HepG2 (cell line): Measurements from ENCODE around the gene FUT6. TPM values are rescaled to one million over a fixed set of nuclear protein-coding genes. Genes with fewer than 3 reads are reported as not detected.
A peak's percentile ranks its signal among the peaks of the same experiment; 100 is the strongest.

ENCODE experiments used
- GFI1 ChIP-seq: sonication (generic); formaldehyde crosslinking; IDR thresholded peaks from 2 replicates; pipeline ENCODE4 v1.5.0; 2020; ENCODE audit warnings: missing genetic modification reagents, mild to moderate bottlenecking, borderline replicate concordance
- HDAC6 ChIP-seq: fragments of 200-600 bp; sonication (generic); IDR thresholded peaks from 2 replicates; pipeline ENCODE4 v1.7.0; 2017; ENCODE audit warnings: mild to moderate bottlenecking, antibody characterized with exemption, low read length, low read depth
- JDP2 ChIP-seq: sonication (generic); formaldehyde crosslinking; IDR thresholded peaks from 2 replicates; pipeline ENCODE4 v1.8.1; 2022; ENCODE audit warnings: missing genetic modification reagents, borderline replicate concordance
- MXD4 ChIP-seq: IDR thresholded peaks from 2 replicates; pipeline ENCODE4 v1.6.1; 2016; ENCODE audit warnings: mild to moderate bottlenecking, missing biosample characterization, missing genetic modification reagents
- MYC ChIP-seq: sonication (generic); formaldehyde crosslinking; IDR thresholded peaks from 2 replicates; pipeline ENCODE4 v1.9.0; 2021; ENCODE audit warnings: missing genetic modification reagents, borderline replicate concordance
- TBX3 ChIP-seq: fragments of 450-650 bp; IDR thresholded peaks from 2 replicates; pipeline ENCODE4 v1.6.1; 2017; ENCODE audit warnings: antibody characterized with exemption, mild to moderate bottlenecking, inconsistent platforms, borderline replicate concordance
- ZFP36L1 ChIP-seq: sonication (generic); formaldehyde crosslinking; IDR thresholded peaks from 2 replicates; pipeline ENCODE4 v1.8.0; 2022; ENCODE audit warnings: mild to moderate bottlenecking, missing genetic modification reagents, moderate library complexity
- ZNF567 ChIP-seq: sonication (generic); formaldehyde crosslinking; IDR thresholded peaks from 2 replicates; pipeline ENCODE4 v1.8.1; 2023; ENCODE audit warnings: mild to moderate bottlenecking, missing genetic modification reagents, borderline replicate concordance
- ZNF572 ChIP-seq: sonication (generic); formaldehyde crosslinking; IDR thresholded peaks from 2 replicates; pipeline ENCODE4 v1.5.1; 2020; ENCODE audit warnings: mild to moderate bottlenecking, missing genetic modification reagents
- ZNF577 ChIP-seq: sonication (generic); formaldehyde crosslinking; IDR thresholded peaks from 2 replicates; pipeline ENCODE4 v1.4.0; 2020; ENCODE audit warnings: mild to moderate bottlenecking, low read depth, missing genetic modification reagents, borderline replicate concordance
- ZNF616 ChIP-seq: sonication (generic); formaldehyde crosslinking; IDR thresholded peaks from 2 replicates; pipeline ENCODE4 v1.5.0; 2020; ENCODE audit warnings: low read depth, mild to moderate bottlenecking, missing genetic modification reagents
- ZNF781 ChIP-seq: sonication (generic); formaldehyde crosslinking; IDR thresholded peaks from 2 replicates; pipeline ENCODE4 v1.5.1; 2020; ENCODE audit warnings: borderline replicate concordance, mild to moderate bottlenecking, missing genetic modification reagents; ENCODE audit errors: not compliant biosample characterization
- ZNF788 ChIP-seq: sonication (generic); formaldehyde crosslinking; IDR thresholded peaks from 2 replicates; pipeline ENCODE4 v1.5.0; 2020; ENCODE audit warnings: mild to moderate bottlenecking, missing genetic modification reagents, borderline replicate concordance
- polyA plus RNA-seq, 8 experiments: library from polyadenylated mRNA; depleted of rRNA in 3 of 8; stranded (reverse) in 7 of 8; unstranded in 1 of 8; fragments of >200 nt; fragmentation: Illumina TruSeq in 4 of 8; extraction: Trizol in 4 of 8; gene quantifications; 2 replicates each; pipeline versions ENCODE4 v1.2.1 to v1.2.3, GENCODE V29; 2011 to 2016; ENCODE audit warnings: low read depth in 4 of 8, missing spikeins in 1 of 8, mixed read lengths in 1 of 8; ENCODE audit not compliant: insufficient read depth in 1 of 8
- total RNA-seq, 5 experiments: library from RNA; depleted of rRNA; stranded (reverse); fragments of >200 nt; fragmentation: Illumina TruSeq; extraction: Trizol; gene quantifications; 2 replicates each; pipeline ENCODE4 v1.2.3, GENCODE V29; 2016; ENCODE audit warnings: low read depth in 1 of 5
- TF ChIP-seq, protein P1 (sequence below): IDR thresholded peaks from 2 replicates; pipeline ENCODE4 v1.6.1; 2012; ENCODE audit warnings: inconsistent platforms
- TF ChIP-seq, protein P2 (sequence below): sonication (generic); formaldehyde crosslinking; IDR thresholded peaks from 2 replicates; pipeline ENCODE4 v1.5.1; 2020; ENCODE audit warnings: mild to moderate bottlenecking, missing genetic modification reagents, borderline replicate concordance
- TF ChIP-seq, protein P3 (sequence below): sonication (generic); formaldehyde crosslinking; IDR thresholded peaks from 2 replicates; pipeline ENCODE4 v1.4.0; 2020; ENCODE audit warnings: missing genetic modification reagents
- TF ChIP-seq, protein P4 (sequence below): sonication (generic); formaldehyde crosslinking; IDR thresholded peaks from 2 replicates; pipeline ENCODE4 v1.4.0; 2020; ENCODE audit warnings: missing genetic modification reagents
- TF ChIP-seq, protein P5 (sequence below): fragments of 450-650 bp; IDR thresholded peaks from 2 replicates; pipeline ENCODE4 v1.6.1; 2017

The FUT6 gene
- total and polyA plus RNA-seq, 2 of the 13 experiments (the other 11 are each of a cell fraction or from before 2014, with no cell fraction given) = 8.2 to 27.7 TPM

DNA sequence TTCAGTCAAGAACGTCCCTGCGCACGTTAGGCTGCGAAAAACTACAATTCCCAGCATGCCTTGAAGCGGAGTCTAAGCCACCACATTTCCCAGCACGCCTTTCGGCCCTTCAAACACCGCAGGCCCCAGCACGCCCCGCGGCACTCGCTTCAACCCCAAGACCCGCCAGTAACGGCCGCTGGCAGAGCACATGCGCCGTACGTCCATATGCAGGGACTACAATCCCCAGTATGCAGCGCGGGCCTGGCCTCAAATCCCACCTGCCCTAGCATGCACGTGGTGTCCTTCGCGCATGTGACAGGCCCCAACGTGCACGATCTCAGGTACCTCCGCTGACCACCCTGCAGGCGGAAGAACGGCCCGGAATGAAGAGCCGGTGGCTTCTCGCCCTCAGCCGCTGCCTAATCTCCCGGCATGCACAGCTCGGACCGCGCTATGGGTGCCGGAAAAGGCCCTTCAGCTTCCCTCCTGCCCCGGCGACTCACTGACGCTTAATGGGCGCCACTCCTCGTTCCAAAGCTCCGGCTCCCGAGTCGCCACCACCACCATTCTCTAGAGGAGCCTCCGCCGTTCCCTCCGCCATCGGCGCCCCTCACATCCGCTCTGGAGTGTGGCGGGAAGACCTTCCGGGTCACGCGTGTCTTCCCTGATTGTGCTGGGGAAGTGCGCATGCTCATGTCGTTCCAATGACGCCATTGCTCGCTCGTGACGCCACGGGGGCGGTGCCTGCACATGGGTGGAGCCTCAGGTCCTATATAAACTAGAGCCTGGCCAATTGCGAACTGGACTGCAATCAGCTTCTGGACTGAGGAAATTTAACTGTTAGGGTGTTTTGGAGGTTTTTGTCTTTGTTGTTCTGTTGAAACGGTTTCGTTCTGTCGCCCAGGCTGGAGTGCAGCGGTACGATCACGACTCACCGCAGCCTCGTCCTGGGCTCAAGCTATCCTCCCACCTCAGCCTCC lies 48.7 kb downstream of the FUT6 start, which contains the start of gene DUS3L (continued):
- TF ChIP-seq, protein P1, sequence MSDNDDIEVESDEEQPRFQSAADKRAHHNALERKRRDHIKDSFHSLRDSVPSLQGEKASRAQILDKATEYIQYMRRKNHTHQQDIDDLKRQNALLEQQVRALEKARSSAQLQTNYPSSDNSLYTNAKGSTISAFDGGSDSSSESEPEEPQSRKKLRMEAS = peak; percentile 100
- TF ChIP-seq ZNF567 (CRISPR knock-in tag) (0 out of 2 replicates have a peak, but pooled peaks have one; percentile 69), JDP2 (no peak), GFI1 (CRISPR knock-in tag) (peak; percentile 83), ZFP36L1 (CRISPR knock-in tag) (peak; percentile 64; the same call in 1 of the 2 replicates), MXD4 (CRISPR knock-in tag) (peak; percentile 100), MYC (CRISPR knock-in tag) (peak; percentile 100), ZNF572 (CRISPR knock-in tag) (no peak), ZNF616 (CRISPR knock-in tag) (no peak), ZNF781 (CRISPR knock-in tag) (peak; percentile 87), ZNF577 (CRISPR knock-in tag) (no peak), TBX3 (0 out of 2 replicates have a peak, but pooled peaks have one; percentile 16), HDAC6 (no peak), ZNF788 (CRISPR knock-in tag) (peak; percentile 93)
- TF ChIP-seq, protein P2, sequence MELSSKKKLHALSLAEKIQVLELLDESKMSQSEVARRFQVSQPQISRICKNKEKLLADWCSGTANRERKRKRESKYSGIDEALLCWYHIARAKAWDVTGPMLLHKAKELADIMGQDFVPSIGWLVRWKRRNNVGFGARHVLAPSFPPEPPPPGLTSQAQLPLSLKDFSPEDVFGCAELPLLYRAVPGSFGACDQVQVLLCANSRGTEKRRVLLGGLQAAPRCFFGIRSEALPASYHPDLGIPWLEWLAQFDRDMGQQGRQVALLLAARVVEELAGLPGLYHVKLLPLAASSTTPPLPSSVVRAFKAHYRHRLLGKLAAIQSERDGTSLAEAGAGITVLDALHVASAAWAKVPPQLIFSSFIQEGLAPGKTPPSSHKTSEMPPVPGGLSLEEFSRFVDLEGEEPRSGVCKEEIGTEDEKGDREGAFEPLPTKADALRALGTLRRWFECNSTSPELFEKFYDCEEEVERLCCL (CRISPR knock-in tag) = peak; percentile 93
- TF ChIP-seq, protein P3, sequence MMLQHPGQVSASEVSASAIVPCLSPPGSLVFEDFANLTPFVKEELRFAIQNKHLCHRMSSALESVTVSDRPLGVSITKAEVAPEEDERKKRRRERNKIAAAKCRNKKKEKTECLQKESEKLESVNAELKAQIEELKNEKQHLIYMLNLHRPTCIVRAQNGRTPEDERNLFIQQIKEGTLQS (CRISPR knock-in tag) = no peak; the same call in 1 of the 2 replicates
- TF ChIP-seq, protein P4, sequence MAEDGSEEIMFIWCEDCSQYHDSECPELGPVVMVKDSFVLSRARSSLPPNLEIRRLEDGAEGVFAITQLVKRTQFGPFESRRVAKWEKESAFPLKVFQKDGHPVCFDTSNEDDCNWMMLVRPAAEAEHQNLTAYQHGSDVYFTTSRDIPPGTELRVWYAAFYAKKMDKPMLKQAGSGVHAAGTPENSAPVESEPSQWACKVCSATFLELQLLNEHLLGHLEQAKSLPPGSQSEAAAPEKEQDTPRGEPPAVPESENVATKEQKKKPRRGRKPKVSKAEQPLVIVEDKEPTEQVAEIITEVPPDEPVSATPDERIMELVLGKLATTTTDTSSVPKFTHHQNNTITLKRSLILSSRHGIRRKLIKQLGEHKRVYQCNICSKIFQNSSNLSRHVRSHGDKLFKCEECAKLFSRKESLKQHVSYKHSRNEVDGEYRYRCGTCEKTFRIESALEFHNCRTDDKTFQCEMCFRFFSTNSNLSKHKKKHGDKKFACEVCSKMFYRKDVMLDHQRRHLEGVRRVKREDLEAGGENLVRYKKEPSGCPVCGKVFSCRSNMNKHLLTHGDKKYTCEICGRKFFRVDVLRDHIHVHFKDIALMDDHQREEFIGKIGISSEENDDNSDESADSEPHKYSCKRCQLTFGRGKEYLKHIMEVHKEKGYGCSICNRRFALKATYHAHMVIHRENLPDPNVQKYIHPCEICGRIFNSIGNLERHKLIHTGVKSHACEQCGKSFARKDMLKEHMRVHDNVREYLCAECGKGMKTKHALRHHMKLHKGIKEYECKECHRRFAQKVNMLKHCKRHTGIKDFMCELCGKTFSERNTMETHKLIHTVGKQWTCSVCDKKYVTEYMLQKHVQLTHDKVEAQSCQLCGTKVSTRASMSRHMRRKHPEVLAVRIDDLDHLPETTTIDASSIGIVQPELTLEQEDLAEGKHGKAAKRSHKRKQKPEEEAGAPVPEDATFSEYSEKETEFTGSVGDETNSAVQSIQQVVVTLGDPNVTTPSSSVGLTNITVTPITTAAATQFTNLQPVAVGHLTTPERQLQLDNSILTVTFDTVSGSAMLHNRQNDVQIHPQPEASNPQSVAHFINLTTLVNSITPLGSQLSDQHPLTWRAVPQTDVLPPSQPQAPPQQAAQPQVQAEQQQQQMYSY = 0 out of 2 replicates have a peak, but pooled peaks have one; percentile 37
- TF ChIP-seq, protein P5, sequence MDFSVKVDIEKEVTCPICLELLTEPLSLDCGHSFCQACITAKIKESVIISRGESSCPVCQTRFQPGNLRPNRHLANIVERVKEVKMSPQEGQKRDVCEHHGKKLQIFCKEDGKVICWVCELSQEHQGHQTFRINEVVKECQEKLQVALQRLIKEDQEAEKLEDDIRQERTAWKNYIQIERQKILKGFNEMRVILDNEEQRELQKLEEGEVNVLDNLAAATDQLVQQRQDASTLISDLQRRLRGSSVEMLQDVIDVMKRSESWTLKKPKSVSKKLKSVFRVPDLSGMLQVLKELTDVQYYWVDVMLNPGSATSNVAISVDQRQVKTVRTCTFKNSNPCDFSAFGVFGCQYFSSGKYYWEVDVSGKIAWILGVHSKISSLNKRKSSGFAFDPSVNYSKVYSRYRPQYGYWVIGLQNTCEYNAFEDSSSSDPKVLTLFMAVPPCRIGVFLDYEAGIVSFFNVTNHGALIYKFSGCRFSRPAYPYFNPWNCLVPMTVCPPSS = no peak
